OCI-LY7 (cell line): ENCODE results near the gene PPFIA2. TPM values are rescaled to one million over a fixed set of nuclear protein-coding genes. Genes with fewer than 3 reads are reported as not detected.

ENCODE experiments used
- BruUV-seq: library from RNA; stranded (reverse); fragments of 400-500 nt; replicated peaks from 2 replicates; lab custom pipeline; 2021; lab: Mats Ljungman, UMichigan
- CTCF ChIA-PET: fragments of 300-600 bp; sonication (Branson Sonifier 250); formaldehyde crosslinking; loops from one replicate; lab custom pipeline; 2022; ENCODE audit warnings: antibody characterized with exemption; ENCODE audit not compliant: unreplicated experiment; lab: Charles Lee
- POLR2A ChIA-PET: fragments of 300-600 bp; sonication (Branson Sonifier 250); formaldehyde crosslinking; loops from one replicate; lab custom pipeline; 2022; ENCODE audit warnings: antibody characterized with exemption; lab: Charles Lee
- DNase-seq: peaks from one replicate; pipeline ENCODE4 v3.0.0-alpha.2; 2015; ENCODE audit warnings: low spot score
- H2AFZ ChIP-seq: fragments of 200-600 bp; sonication (generic), shearing (Covaris generic); 2 replicates; pipeline ENCODE4 v1.6.1; 2014; ENCODE audit warnings: mild to moderate bottlenecking, antibody characterized with exemption, low read length, moderate library complexity
- H3K27ac ChIP-seq: fragments of 200-600 bp; sonication (generic); 2 replicates; pipeline ENCODE4 v1.5.1; 2014; ENCODE audit warnings: mixed run types, low read depth, mild to moderate bottlenecking, moderate library complexity, low read length, inconsistent platforms; ENCODE audit not compliant: poor library complexity, severe bottlenecking
- H3K36me3 ChIP-seq: fragments of 200-600 bp; sonication (generic); 2 replicates; pipeline ENCODE4 v1.6.1; 2014; ENCODE audit warnings: mild to moderate bottlenecking, antibody characterized with exemption, low read length, moderate library complexity, mixed read lengths; ENCODE audit not compliant: insufficient read depth
- H3K4me1 ChIP-seq: fragments of 200-600 bp; sonication (generic); 2 replicates; pipeline ENCODE4 v1.5.1; 2014; ENCODE audit warnings: mild to moderate bottlenecking, low read length; ENCODE audit not compliant: insufficient read depth, poor library complexity, severe bottlenecking
- H3K4me2 ChIP-seq: fragments of 200-600 bp; sonication (generic); 2 replicates; pipeline ENCODE4 v1.6.1; 2014; ENCODE audit warnings: mild to moderate bottlenecking, low read length
- H3K4me3 ChIP-seq: fragments of 200-600 bp; sonication (generic); 2 replicates; pipeline ENCODE4 v1.5.1; 2014; ENCODE audit warnings: mild to moderate bottlenecking, low read depth, low read length; ENCODE audit not compliant: poor library complexity, severe bottlenecking
- H3K79me2 ChIP-seq: fragments of 200-600 bp; sonication (generic); 2 replicates; pipeline ENCODE4 v1.6.1; 2016; ENCODE audit warnings: low read depth, mild to moderate bottlenecking, low read length, moderate library complexity, mixed read lengths; ENCODE audit not compliant: insufficient read depth
- H3K9me2 ChIP-seq: fragments of 200-600 bp; sonication (generic); 2 replicates; pipeline ENCODE4 v1.6.1; 2016; ENCODE audit warnings: mild to moderate bottlenecking, low read length, mixed read lengths; ENCODE audit not compliant: insufficient read depth
- H3K9me3 ChIP-seq: fragments of 200-600 bp; sonication (generic); 2 replicates; pipeline ENCODE4 v1.6.1; 2014; ENCODE audit warnings: mild to moderate bottlenecking, mixed run types, low read length, mixed read lengths
- H4K20me1 ChIP-seq: fragments of 200-600 bp; sonication (generic); 2 replicates; pipeline ENCODE4 v1.6.1; 2014; ENCODE audit warnings: mild to moderate bottlenecking, antibody characterized with exemption, low read length, moderate library complexity, mixed read lengths; ENCODE audit not compliant: insufficient read depth
- EZH2phosphoT487 ChIP-seq: fragments of 200-600 bp; sonication (generic); IDR thresholded peaks from 2 replicates; pipeline ENCODE4 v1.6.1; 2018; ENCODE audit warnings: low read depth, borderline replicate concordance, mild to moderate bottlenecking, mixed run types, antibody characterized with exemption, low read length, moderate library complexity, mixed read lengths
- intact Hi-C: fragments of 100-400 bp; cut with micrococcal nuclease; formaldehyde crosslinking; loops from one replicate; pipeline ENCODE4 v1.10.0; 2022; ENCODE audit not compliant: unreplicated experiment
- total RNA-seq, 2 experiments: library from RNA; depleted of rRNA in 1 of 2; stranded (reverse); fragments of >200 nt in 1 of 2; shearing (Covaris generic) in 1 of 2; gene quantifications; 2 replicates each; pipeline ENCODE4 v1.2.3, GENCODE V29; 2014 to 2022
- TF ChIP-seq, protein P1 (sequence below): fragments of 200-600 bp; sonication (generic); conservative IDR thresholded peaks from 2 replicates; pipeline ENCODE4 v1.5.1; 2014; ENCODE audit warnings: mild to moderate bottlenecking, antibody characterized with exemption, low read length, moderate library complexity, mixed read lengths

Gene PPFIA2
- total RNA-seq, 2 experiments from 2014 or later, result not detected

DNA sequence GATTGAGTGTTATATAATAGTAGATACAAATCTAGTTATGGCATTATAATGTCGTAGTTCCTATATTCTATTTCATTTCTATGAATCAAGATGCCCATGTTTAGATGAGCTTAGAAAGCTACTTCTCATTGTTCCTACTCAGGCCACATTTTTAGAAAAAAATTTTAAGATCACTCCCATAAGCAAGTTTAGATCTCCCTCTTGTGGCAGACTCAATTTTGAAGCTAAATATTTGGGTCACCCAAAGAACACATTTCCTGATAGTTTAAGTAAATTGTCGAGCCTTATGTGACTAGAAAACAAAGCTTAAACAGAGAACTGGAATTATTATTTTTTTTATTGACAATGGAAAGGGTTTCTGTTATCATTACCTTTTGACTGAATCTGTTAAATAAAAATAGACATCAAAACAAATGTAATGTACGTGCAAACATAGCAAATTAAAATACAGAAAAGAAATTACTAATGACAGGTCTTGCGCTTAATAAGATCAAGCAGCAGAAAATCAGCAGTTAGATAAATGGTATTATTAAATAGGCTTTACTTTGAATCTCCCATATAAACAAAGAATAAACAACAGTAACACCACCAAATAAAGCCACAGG lies 501.1 kb downstream of the PPFIA2 start:
- H2AFZ ChIP-seq, result no peak overlapping the region
- no peaks in the 10 kb centered on the region for H3K36me3 ChIP-seq
- intact Hi-C loops, result loop anchor here (5.0 kb wide), 1 partner anchor 846 kb away; no protein-coding TSS in a partner anchor
- POLR2A ChIA-PET, result interaction anchor here (0.6 to 0.7 kb wide), 2 partner anchors 740 to 762 kb away, joined by 3 read pairs; no protein-coding TSS in a partner anchor
- TF ChIP-seq, protein P1, sequence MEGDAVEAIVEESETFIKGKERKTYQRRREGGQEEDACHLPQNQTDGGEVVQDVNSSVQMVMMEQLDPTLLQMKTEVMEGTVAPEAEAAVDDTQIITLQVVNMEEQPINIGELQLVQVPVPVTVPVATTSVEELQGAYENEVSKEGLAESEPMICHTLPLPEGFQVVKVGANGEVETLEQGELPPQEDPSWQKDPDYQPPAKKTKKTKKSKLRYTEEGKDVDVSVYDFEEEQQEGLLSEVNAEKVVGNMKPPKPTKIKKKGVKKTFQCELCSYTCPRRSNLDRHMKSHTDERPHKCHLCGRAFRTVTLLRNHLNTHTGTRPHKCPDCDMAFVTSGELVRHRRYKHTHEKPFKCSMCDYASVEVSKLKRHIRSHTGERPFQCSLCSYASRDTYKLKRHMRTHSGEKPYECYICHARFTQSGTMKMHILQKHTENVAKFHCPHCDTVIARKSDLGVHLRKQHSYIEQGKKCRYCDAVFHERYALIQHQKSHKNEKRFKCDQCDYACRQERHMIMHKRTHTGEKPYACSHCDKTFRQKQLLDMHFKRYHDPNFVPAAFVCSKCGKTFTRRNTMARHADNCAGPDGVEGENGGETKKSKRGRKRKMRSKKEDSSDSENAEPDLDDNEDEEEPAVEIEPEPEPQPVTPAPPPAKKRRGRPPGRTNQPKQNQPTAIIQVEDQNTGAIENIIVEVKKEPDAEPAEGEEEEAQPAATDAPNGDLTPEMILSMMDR, result peak; percentile 75
- TF ChIP-seq EZH2phosphoT487, result no peak
- no peaks in the 10 kb centered on the region for H3K4me1 ChIP-seq
- H3K9me2 ChIP-seq, result no peaks in the 10 kb centered on the region
- no peaks in the 10 kb centered on the region for H4K20me1 ChIP-seq
- H3K4me2 ChIP-seq, result no peak overlapping the region
- H3K9me3 ChIP-seq, result no peaks in the 10 kb centered on the region
- no peak overlapping the region for H3K4me3 ChIP-seq
- H3K27ac ChIP-seq, result no peak overlapping the region
- no TSS peak for BruUV-seq
- CTCF ChIA-PET, result interaction anchor here (1.1 kb wide), 1 partner anchor 176 kb away, joined by 3 read pairs; no protein-coding TSS in a partner anchor
- peak; percentile 24 for DNase-seq
- H3K79me2 ChIP-seq, result no peaks in the 10 kb centered on the region

- CTCF ChIA-PET, result no interaction called here
Observed at GRCh38 chr12:81255947-81256346, 503.2 kb downstream of the PPFIA2 start.

More at GRCh38 chr12:81255947-81256346, 503.2 kb downstream of the PPFIA2 start:
- H3K27ac ChIP-seq, result no peak overlapping the region
- POLR2A ChIA-PET, result interaction anchor here (0.5 kb wide), 1 partner anchor 382 kb away, joined by 4 read pairs; no protein-coding TSS in a partner anchor
- H4K20me1 ChIP-seq, result no peaks in the 10 kb centered on the region
- H3K4me1 ChIP-seq, result no peaks in the 10 kb centered on the region
- H3K4me3 ChIP-seq, result no peak overlapping the region
- no peaks in the 10 kb centered on the region for H3K9me2 ChIP-seq
- no peak for DNase-seq
- no peaks in the 10 kb centered on the region for H3K79me2 ChIP-seq
- no peak overlapping the region for H3K4me2 ChIP-seq
- BruUV-seq, result no TSS peak
- no peaks in the 10 kb centered on the region for H3K9me3 ChIP-seq
- intact Hi-C loops, result loop anchor here (5.0 kb wide), 1 partner anchor 844 kb away; no protein-coding TSS in a partner anchor
- TF ChIP-seq, protein P1, result no peak
- TF ChIP-seq EZH2phosphoT487, result no peak
- no peak overlapping the region for H2AFZ ChIP-seq
- H3K36me3 ChIP-seq, result no peaks in the 10 kb centered on the region
